ENCODE data around the gene NEURL1.

Gene NEURL1

DNA sequence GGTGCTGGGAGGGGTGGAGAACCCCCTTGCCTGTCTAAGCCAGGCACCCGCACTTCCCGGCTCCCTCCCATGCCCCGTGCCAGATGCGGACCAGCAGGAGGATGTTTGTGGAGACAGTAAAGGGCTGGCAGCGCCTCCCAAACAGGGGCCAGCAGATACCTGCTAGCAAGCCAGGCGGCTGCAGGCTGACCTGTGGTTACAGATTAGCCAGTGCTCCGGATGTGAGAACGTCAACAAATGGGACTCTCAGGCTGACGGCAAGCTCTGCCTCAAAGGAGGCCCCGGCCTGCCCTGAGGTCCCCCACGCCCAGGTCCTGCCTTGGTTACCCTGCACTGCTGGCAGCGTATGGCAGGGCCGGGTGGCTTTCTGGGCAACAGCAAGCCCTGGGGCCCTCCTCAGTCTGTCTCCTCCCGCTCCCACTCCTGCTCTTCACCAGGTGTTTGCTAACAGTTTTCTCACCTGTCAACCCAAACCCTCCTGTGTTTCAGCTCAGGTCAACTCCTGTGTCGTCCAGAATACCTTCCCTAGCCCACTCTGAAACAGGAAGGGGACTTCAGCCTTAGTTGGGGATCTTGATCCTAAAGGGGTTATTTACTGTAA, 85.4 kb downstream of the NEURL1 start:
- H3K23ac ChIP-seq (ENCODE audit: low read length in 2 of 2) = no peak overlapping the region
- no peak overlapping the region for H4K8ac ChIP-seq (ENCODE audit: low read length)
- no peak overlapping the region for H2BK15ac ChIP-seq (ENCODE audit: low read depth, poor library complexity, severe bottlenecking)
- no peak overlapping the region for H2BK120ac ChIP-seq (ENCODE audit: low read depth, low read length)
- peak overlapping the region; percentile 72 for H2AK5ac ChIP-seq (ENCODE audit: low read length, severe bottlenecking)
- peaks cover 18% of the 10 kb centered on the region for H3K4me1 ChIP-seq (ENCODE audit: control insufficient read depth, insufficient read depth, low read depth, low read length)
- peaks cover 36 to 93% of the 10 kb centered on the region in 2 experiments for H3K27me3 ChIP-seq (ENCODE audit: control insufficient read depth in 1 of 2, insufficient read depth in 1 of 2, low read length in 2 of 2)
- H3K14ac ChIP-seq (ENCODE audit: low read length in 2 of 2) = no peak overlapping the region
- no peak overlapping the region for H3K18ac ChIP-seq (ENCODE audit: low read depth in 1 of 2, low read length in 2 of 2)
- no peak overlapping the region for H3K9ac ChIP-seq (ENCODE audit: low read length)
- H3K4me3 ChIP-seq (ENCODE audit: insufficient read depth in 1 of 2, low read depth in 1 of 2, low read length in 2 of 2) = no peak overlapping the region
- H3K4ac ChIP-seq (ENCODE audit: low read depth in 1 of 2, low read length in 2 of 2) = no peak overlapping the region
- peak overlapping the region; percentile 45 for H4K91ac ChIP-seq (ENCODE audit: low read length)
- no peaks in the 10 kb centered on the region for H3K79me1 ChIP-seq (replicated peaks; ENCODE audit: low read length, poor library complexity, severe bottlenecking)
- H3K36me3 ChIP-seq (ENCODE audit: control insufficient read depth in 1 of 2, insufficient read depth in 2 of 2, low read depth in 1 of 2, low read length in 2 of 2) = no peaks in the 10 kb centered on the region
- H2BK12ac ChIP-seq (ENCODE audit: low read length in 2 of 2) = no peak overlapping the region
- WGBS = 89% methylated on average over 14 of the region's 15 CpGs
- peak overlapping the region; percentile 38 for H3K4me2 ChIP-seq (ENCODE audit: low read length, poor library complexity, severe bottlenecking)
- DNase-seq = no peak
- H3K9me3 ChIP-seq (ENCODE audit: control insufficient read depth, low read length) = no peaks in the 10 kb centered on the region
- H2AFZ ChIP-seq (ENCODE audit: low read depth, low read length) = no peak overlapping the region
- no peak overlapping the region for H3K27ac ChIP-seq (ENCODE audit: low read length, poor library complexity, severe bottlenecking)
- no peak overlapping the region for H2BK5ac ChIP-seq (ENCODE audit: low read depth, low read length, poor library complexity, severe bottlenecking)

DNA sequence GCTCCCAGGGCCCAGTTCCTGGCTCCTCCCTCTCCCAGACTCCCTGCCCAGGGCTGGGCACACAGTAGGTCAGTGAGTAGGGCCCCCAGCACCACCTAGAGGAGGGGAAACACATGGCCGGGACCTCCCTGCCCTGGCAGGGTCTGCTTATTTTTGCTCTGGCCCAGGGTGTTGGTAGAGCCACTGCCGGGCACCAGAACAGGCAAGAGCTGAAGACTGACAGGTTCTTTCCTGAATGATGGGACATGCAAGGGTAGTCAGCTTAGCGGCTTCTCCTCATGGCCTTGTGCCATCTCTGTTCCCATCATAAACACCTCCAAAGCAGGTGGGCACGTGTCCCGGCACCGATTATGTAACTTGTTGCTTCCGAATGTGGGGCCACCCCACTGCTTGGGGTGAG, 86.5 kb downstream of the NEURL1 start:
- no peak overlapping the region for H3K27ac ChIP-seq (ENCODE audit: low read length, poor library complexity, severe bottlenecking)
- no peak overlapping the region for H2AFZ ChIP-seq (ENCODE audit: low read depth, low read length)
- no peaks in the 10 kb centered on the region for H3K9me3 ChIP-seq (ENCODE audit: control insufficient read depth, low read length)

DNA sequence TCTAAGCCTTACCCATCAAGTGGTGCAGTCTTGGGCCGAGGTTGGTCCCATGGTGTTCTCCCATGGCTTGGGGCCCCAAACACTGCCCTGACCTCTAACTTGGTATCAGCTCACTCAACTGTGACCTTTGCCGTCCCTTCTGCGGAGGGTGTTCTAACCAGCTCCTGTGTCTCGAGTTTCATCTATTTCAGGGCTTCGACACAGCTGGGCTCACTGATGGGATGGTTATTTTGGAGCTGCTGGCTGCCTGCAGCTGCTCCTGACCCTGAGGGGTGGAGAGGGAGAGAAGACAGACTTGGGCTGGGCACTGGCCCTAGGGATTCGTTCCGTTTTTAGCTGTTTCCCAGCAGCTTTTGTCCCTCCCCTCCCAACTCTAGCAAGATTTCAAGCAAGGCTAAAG, 86.9 kb downstream of the NEURL1 start:
- DNase-seq = no peak
- H2AFZ ChIP-seq (ENCODE audit: low read depth, low read length) = no peak overlapping the region
- H2AK5ac ChIP-seq (ENCODE audit: low read length, severe bottlenecking) = peak overlapping the region; percentile 43
- H3K36me3 ChIP-seq (ENCODE audit: control insufficient read depth in 1 of 2, insufficient read depth in 2 of 2, low read depth in 1 of 2, low read length in 2 of 2) = peaks cover 0 to 3% of the 10 kb centered on the region in 2 experiments
- no peak overlapping the region for H3K4me3 ChIP-seq (ENCODE audit: insufficient read depth in 1 of 2, low read depth in 1 of 2, low read length in 2 of 2)
- 55% methylated on average over 5 of the region's 7 CpGs for WGBS
- no peak overlapping the region for H4K8ac ChIP-seq (ENCODE audit: low read length)
- H3K79me1 ChIP-seq (replicated peaks; ENCODE audit: low read length, poor library complexity, severe bottlenecking) = no peaks in the 10 kb centered on the region
- H3K14ac ChIP-seq (ENCODE audit: low read length in 2 of 2) = no peak overlapping the region
- H2BK15ac ChIP-seq (ENCODE audit: low read depth, poor library complexity, severe bottlenecking) = no peak overlapping the region
- no peak overlapping the region for H3K4ac ChIP-seq (ENCODE audit: low read depth in 1 of 2, low read length in 2 of 2)
- no peak overlapping the region for H4K91ac ChIP-seq (ENCODE audit: low read length)
- no peak overlapping the region for H3K27ac ChIP-seq (ENCODE audit: low read length, poor library complexity, severe bottlenecking)
- H3K4me2 ChIP-seq (ENCODE audit: low read length, poor library complexity, severe bottlenecking) = no peak overlapping the region
- no peak overlapping the region for H3K9ac ChIP-seq (ENCODE audit: low read length)
- peaks cover 19% of the 10 kb centered on the region for H3K4me1 ChIP-seq (ENCODE audit: control insufficient read depth, insufficient read depth, low read depth, low read length)
- peaks cover 35 to 94% of the 10 kb centered on the region in 2 experiments for H3K27me3 ChIP-seq (ENCODE audit: control insufficient read depth in 1 of 2, insufficient read depth in 1 of 2, low read length in 2 of 2)
- no peak overlapping the region for H3K23ac ChIP-seq (ENCODE audit: low read length in 2 of 2)
- H2BK12ac ChIP-seq (ENCODE audit: low read length in 2 of 2) = no peak overlapping the region
- H2BK120ac ChIP-seq (ENCODE audit: low read depth, low read length) = no peak overlapping the region
- no peak overlapping the region for H3K18ac ChIP-seq (ENCODE audit: low read depth in 1 of 2, low read length in 2 of 2)
- no peaks in the 10 kb centered on the region for H3K9me3 ChIP-seq (ENCODE audit: control insufficient read depth, low read length)
- no peak overlapping the region for H2BK5ac ChIP-seq (ENCODE audit: low read depth, low read length, poor library complexity, severe bottlenecking)

More for the DNA sequence above, 86.5 kb downstream of the NEURL1 start:
- DNase-seq = no peak
- no peak overlapping the region for H2BK15ac ChIP-seq (ENCODE audit: low read depth, poor library complexity, severe bottlenecking)
- H3K9ac ChIP-seq (ENCODE audit: low read length) = no peak overlapping the region
- H2BK5ac ChIP-seq (ENCODE audit: low read depth, low read length, poor library complexity, severe bottlenecking) = no peak overlapping the region
- no peak overlapping the region for H4K8ac ChIP-seq (ENCODE audit: low read length)
- H2AK5ac ChIP-seq (ENCODE audit: low read length, severe bottlenecking) = no peak overlapping the region
- no peak overlapping the region for H2BK12ac ChIP-seq (ENCODE audit: low read length in 2 of 2)
- no peaks in the 10 kb centered on the region for H3K79me1 ChIP-seq (replicated peaks; ENCODE audit: low read length, poor library complexity, severe bottlenecking)
- no peak overlapping the region for H4K91ac ChIP-seq (ENCODE audit: low read length)
- H3K4ac ChIP-seq (ENCODE audit: low read depth in 1 of 2, low read length in 2 of 2) = no peak overlapping the region
- H3K14ac ChIP-seq (ENCODE audit: low read length in 2 of 2) = no peak overlapping the region
- H3K18ac ChIP-seq (ENCODE audit: low read depth in 1 of 2, low read length in 2 of 2) = no peak overlapping the region
- H3K4me1 ChIP-seq (ENCODE audit: control insufficient read depth, insufficient read depth, low read depth, low read length) = peaks cover 20% of the 10 kb centered on the region
- peaks cover 35 to 94% of the 10 kb centered on the region in 2 experiments for H3K27me3 ChIP-seq (ENCODE audit: control insufficient read depth in 1 of 2, insufficient read depth in 1 of 2, low read length in 2 of 2)
- 91% methylated on average over 7 of the region's 7 CpGs for WGBS
- no peak overlapping the region for H3K4me3 ChIP-seq (ENCODE audit: insufficient read depth in 1 of 2, low read depth in 1 of 2, low read length in 2 of 2)
- no peak overlapping the region for H3K23ac ChIP-seq (ENCODE audit: low read length in 2 of 2)
- H3K36me3 ChIP-seq (ENCODE audit: control insufficient read depth in 1 of 2, insufficient read depth in 2 of 2, low read depth in 1 of 2, low read length in 2 of 2) = peaks cover 0 to 3% of the 10 kb centered on the region in 2 experiments
- no peak overlapping the region for H2BK120ac ChIP-seq (ENCODE audit: low read depth, low read length)
- H3K4me2 ChIP-seq (ENCODE audit: low read length, poor library complexity, severe bottlenecking) = no peak overlapping the region

DNA sequence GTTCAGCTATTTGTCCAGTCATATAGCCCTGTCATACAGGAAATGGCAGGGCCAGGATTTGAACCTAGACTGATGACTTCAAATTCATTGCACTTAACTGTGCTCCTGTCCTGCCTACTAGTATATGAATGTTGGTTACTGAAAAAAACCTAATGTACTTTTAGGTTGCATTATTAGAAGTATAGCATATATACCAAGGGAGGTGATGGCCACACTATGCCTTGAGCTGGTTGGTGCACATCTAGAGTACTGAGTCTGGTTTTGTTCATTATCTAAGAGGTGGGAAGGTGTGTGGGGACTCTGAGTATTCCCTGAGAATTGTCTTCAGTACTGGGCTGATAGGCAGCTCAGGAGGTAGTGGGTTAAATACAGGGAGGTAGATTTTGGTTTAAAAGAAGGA, 88.0 kb downstream of the NEURL1 start:
- Histone ChIP-seq H2AFZ (ENCODE audit: low read depth, low read length) (no peak overlapping the region), H2BK5ac (ENCODE audit: low read depth, low read length, poor library complexity, severe bottlenecking) (no peak overlapping the region), H3K4ac (ENCODE audit: low read depth in 1 of 2, low read length in 2 of 2) (no peak overlapping the region), H2BK12ac (ENCODE audit: low read length in 2 of 2) (no peak overlapping the region), H3K14ac (ENCODE audit: low read length in 2 of 2) (no peak overlapping the region), H3K4me2 (ENCODE audit: low read length, poor library complexity, severe bottlenecking) (no peak overlapping the region), H4K91ac (ENCODE audit: low read length) (no peak overlapping the region), H2BK120ac (ENCODE audit: low read depth, low read length) (no peak overlapping the region), H2AK5ac (ENCODE audit: low read length, severe bottlenecking) (no peak overlapping the region), H3K36me3 (ENCODE audit: control insufficient read depth in 1 of 2, insufficient read depth in 2 of 2, low read depth in 1 of 2, low read length in 2 of 2) (peaks cover 0 to 3% of the 10 kb centered on the region in 2 experiments), H3K4me3 (ENCODE audit: insufficient read depth in 1 of 2, low read depth in 1 of 2, low read length in 2 of 2) (no peak overlapping the region), H3K23ac (ENCODE audit: low read length in 2 of 2) (no peak overlapping the region), H3K18ac (ENCODE audit: low read depth in 1 of 2, low read length in 2 of 2) (no peak overlapping the region), H3K27me3 (ENCODE audit: control insufficient read depth in 1 of 2, insufficient read depth in 1 of 2, low read length in 2 of 2) (peaks cover 39 to 84% of the 10 kb centered on the region in 2 experiments), H2BK15ac (ENCODE audit: low read depth, poor library complexity, severe bottlenecking) (no peak overlapping the region), H3K4me1 (ENCODE audit: control insufficient read depth, insufficient read depth, low read depth, low read length) (peaks cover 17% of the 10 kb centered on the region), H3K9me3 (ENCODE audit: control insufficient read depth, low read length) (no peaks in the 10 kb centered on the region), H3K9ac (ENCODE audit: low read length) (no peak overlapping the region), H4K8ac (ENCODE audit: low read length) (no peak overlapping the region), H3K79me1 (replicated peaks; ENCODE audit: low read length, poor library complexity, severe bottlenecking) (no peaks in the 10 kb centered on the region), H3K27ac (ENCODE audit: low read length, poor library complexity, severe bottlenecking) (no peak overlapping the region)
- no peak for DNase-seq
